Kidney epithelial cell (primary cell): Measurements from ENCODE around the gene MUC5B. TPM values are rescaled to one million over a fixed set of nuclear protein-coding genes. Genes with fewer than 3 reads are reported as not detected.

Experiments
- DNase-seq: peaks from one replicate; pipeline ENCODE4 v3.0.0-alpha.2; 2010; ENCODE audit warnings: low read depth
- H3K27me3 ChIP-seq: 2 replicates; pipeline ENCODE4 v1.6.0; 2011; ENCODE audit warnings: low read length; ENCODE audit not compliant: control insufficient read depth, insufficient read depth
- H3K36me3 ChIP-seq: 2 replicates; pipeline ENCODE4 v1.5.1; 2011; ENCODE audit warnings: low read length; ENCODE audit not compliant: control insufficient read depth, insufficient read depth
- H3K4me3 ChIP-seq: 2 replicates; pipeline ENCODE4 v1.5.1; 2011; ENCODE audit warnings: low read depth, mild to moderate bottlenecking, control low read depth, low read length
- CTCF ChIP-seq: IDR thresholded peaks from 2 replicates; pipeline ENCODE4 v1.5.1; 2011; ENCODE audit warnings: mild to moderate bottlenecking, moderate library complexity, low read length, control low read depth, inconsistent platforms; ENCODE audit not compliant: insufficient read depth, poor library complexity, severe bottlenecking
- total RNA-seq: library from RNA; depleted of rRNA; stranded (reverse); fragments of >200 nt; gene quantifications from 2 replicates; pipeline ENCODE4 v1.2.3, GENCODE V29; 2015

Gene MUC5B
- total RNA-seq, 1 donor from 2014 or later: not detected

GRCh38 chr11:1217151-1217550 lies 5.7 kb upstream of the MUC5B start:
- no peak for DNase-seq
- peaks cover 3% of the 10 kb centered on the region for H3K27me3 ChIP-seq
- H3K36me3 ChIP-seq: no peaks in the 10 kb centered on the region
- no peak for TF ChIP-seq CTCF
- H3K4me3 ChIP-seq: no peak overlapping the region

- DNase-seq: no peak
- TF ChIP-seq CTCF: no peak
- H3K27me3 ChIP-seq: peaks cover 3% of the 10 kb centered on the region
- no peak overlapping the region for H3K4me3 ChIP-seq
- no peaks in the 10 kb centered on the region for H3K36me3 ChIP-seq
Measured at GRCh38 chr11:1218256-1218787, 4.5 kb upstream of the MUC5B start.

GRCh38 chr11:1218788-1219445 lies 3.9 kb upstream of the MUC5B start:
- no peak overlapping the region for H3K4me3 ChIP-seq

GRCh38 chr11:1219446-1219833 lies 3.4 kb upstream of the MUC5B start:
- peaks cover 5% of the 10 kb centered on the region for H3K27me3 ChIP-seq
- H3K4me3 ChIP-seq: no peak overlapping the region
- no peak for TF ChIP-seq CTCF
- no peaks in the 10 kb centered on the region for H3K36me3 ChIP-seq
- no peak for DNase-seq

More at GRCh38 chr11:1218788-1219445, 3.9 kb upstream of the MUC5B start:
- H3K36me3 ChIP-seq: no peaks in the 10 kb centered on the region
- DNase-seq: no peak
- TF ChIP-seq CTCF: no peak
- H3K27me3 ChIP-seq: peaks cover 5% of the 10 kb centered on the region

- no peak for DNase-seq
- Histone ChIP-seq H3K4me3 (no peak overlapping the region), H3K36me3 (no peaks in the 10 kb centered on the region), H3K27me3 (peaks cover 7% of the 10 kb centered on the region)
- TF ChIP-seq CTCF: no peak
Measured at GRCh38 chr11:1219834-1220815, 2.7 kb upstream of the MUC5B start.
